K562 (cell line): ENCODE results near the gene SCMH1. TPM values are rescaled to one million over a fixed set of nuclear protein-coding genes. Genes with fewer than 3 reads are reported as not detected.

Experiments used
- CAMTA2 ChIP-seq: fragments of 250-450 bp; sonication (Bioruptor Pico); conservative IDR thresholded peaks from 2 replicates; pipeline ENCODE4 v1.5.1; 2022
- JUNB ChIP-seq: fragments of 450-650 bp; formaldehyde crosslinking; conservative IDR thresholded peaks from 2 replicates; pipeline ENCODE4 v1.4.0; 2020; ENCODE audit warnings: mild to moderate bottlenecking
- L3MBTL2 ChIP-seq: fragments of 450-650 bp; IDR thresholded peaks from 2 replicates; pipeline ENCODE4 v1.6.1; 2016; ENCODE audit warnings: mild to moderate bottlenecking, moderate library complexity
- MAFK ChIP-seq: IDR thresholded peaks from 2 replicates; pipeline ENCODE4 v1.6.1; 2011; ENCODE audit warnings: low read length, improper control_type of control experiment
- NRF1 ChIP-seq, 2 experiments: fragments of 450-650 bp; IDR thresholded peaks in 1 of 2; conservative IDR thresholded peaks in 1 of 2; 2 replicates each; pipeline ENCODE4 v1.6.1; 2014; ENCODE audit warnings: mild to moderate bottlenecking in 2 of 2
- RUNX1 ChIP-seq: sonication (generic); IDR thresholded peaks from 2 replicates; pipeline ENCODE4 v1.6.1; 2016; ENCODE audit warnings: antibody characterized with exemption, low read depth
- SIN3B ChIP-seq: fragments of 450-650 bp; IDR thresholded peaks from 2 replicates; pipeline ENCODE4 v1.6.1; 2017; ENCODE audit warnings: low read depth, mild to moderate bottlenecking, moderate library complexity
- SLC30A9 ChIP-seq: fragments of 250-450 bp; sonication (Bioruptor Pico); IDR thresholded peaks from 2 replicates; pipeline ENCODE4 v1.8.0; 2022; ENCODE audit warnings: mild to moderate bottlenecking, moderate library complexity
- TAL1 ChIP-seq: fragments of 450-650 bp; IDR thresholded peaks from 2 replicates; pipeline ENCODE4 v1.6.1; 2016; ENCODE audit warnings: mild to moderate bottlenecking
- USF1 ChIP-seq: sonication (generic); formaldehyde crosslinking; IDR thresholded peaks from 2 replicates; pipeline ENCODE4 v1.9.0; 2022; ENCODE audit warnings: mild to moderate bottlenecking, missing genetic modification reagents
- ZNF133 ChIP-seq: fragments of 250-450 bp; sonication (Bioruptor Pico); IDR thresholded peaks from 2 replicates; pipeline ENCODE4 v1.4.0; 2020; ENCODE audit warnings: mild to moderate bottlenecking
- ZNF639 ChIP-seq, 2 experiments: fragments of 200-800 bp in 1 of 2; sonication (Bioruptor generic) in 1 of 2; sonication (generic) in 1 of 2; formaldehyde crosslinking in 1 of 2; IDR thresholded peaks in 1 of 2; conservative IDR thresholded peaks in 1 of 2; 2 replicates each; pipeline versions ENCODE4 v1.5.0 to v1.6.1; 2016 to 2020; ENCODE audit warnings: missing compliant biosample characterization in 1 of 2, missing genetic modification characterization in 1 of 2, missing genetic modification reagents in 1 of 2
- ZNF696 ChIP-seq: fragments of 250-450 bp; sonication (Bioruptor Pico); conservative IDR thresholded peaks from 2 replicates; pipeline ENCODE4 v1.4.0; 2020; ENCODE audit warnings: mild to moderate bottlenecking, moderate library complexity
- polyA plus RNA-seq, 8 experiments: library from polyadenylated mRNA; depleted of rRNA in 4 of 8; stranded (reverse) in 5 of 8; unstranded in 3 of 8; fragments of >200 nt; fragmentation: Nextera tagmentation in 2 of 8; fragmentation: Illumina TruSeq in 1 of 8; extraction: Ambion mirVana in 2 of 8; extraction: Trizol in 1 of 8; gene quantifications; 2 replicates each; pipeline versions ENCODE4 v1.2.1 to v1.2.3, GENCODE V29; 2011 to 2014; ENCODE audit warnings: inconsistent platforms in 1 of 8, missing spikeins in 1 of 8
- total RNA-seq, 7 experiments: library from RNA; depleted of rRNA in 6 of 7; stranded (reverse); fragments of >200 nt in 6 of 7; fragmentation: Illumina TruSeq in 2 of 7; extraction: Trizol in 2 of 7; gene quantifications; 2 replicates each; pipeline versions ENCODE4 v1.2.1 to v1.2.3, GENCODE V29; 2011 to 2021; ENCODE audit warnings: low replicate concordance in 1 of 7
- TF ChIP-seq, protein P1 (sequence below), 2 experiments: fragments of 450-650 bp in 1 of 2; sonication (generic) in 1 of 2; formaldehyde crosslinking in 1 of 2; IDR thresholded peaks in 1 of 2; conservative IDR thresholded peaks in 1 of 2; 2 replicates each; pipeline versions ENCODE4 v1.6.1 to v1.8.1; 2016 to 2023; ENCODE audit warnings: mild to moderate bottlenecking in 2 of 2, moderate library complexity in 2 of 2, inconsistent platforms in 1 of 2, missing genetic modification reagents in 1 of 2
- TF ChIP-seq, protein P2 (sequence below), 2 experiments: IDR thresholded peaks in 1 of 2; conservative IDR thresholded peaks in 1 of 2; 2 replicates each; pipeline ENCODE4 v1.6.1; 2016; ENCODE audit warnings: low read depth in 2 of 2, mild to moderate bottlenecking in 1 of 2, missing compliant biosample characterization in 1 of 2, missing genetic modification characterization in 1 of 2, moderate library complexity in 1 of 2
- TF ChIP-seq, protein P3 (sequence below): sonication (generic); formaldehyde crosslinking; IDR thresholded peaks from 2 replicates; pipeline ENCODE4 v1.5.0; 2020; ENCODE audit warnings: missing genetic modification reagents
- TF ChIP-seq, protein P4 (sequence below): sonication (generic); formaldehyde crosslinking; IDR thresholded peaks from 2 replicates; pipeline ENCODE4 v1.8.0; 2022; ENCODE audit warnings: mild to moderate bottlenecking, missing genetic modification reagents
- TF ChIP-seq, protein P5 (sequence below): fragments of 250-450 bp; sonication (Bioruptor Pico); IDR thresholded peaks from 2 replicates; pipeline ENCODE4 v1.4.0; 2020; ENCODE audit warnings: mild to moderate bottlenecking

SCMH1 gene
- total and polyA plus RNA-seq, 9 of the 15 experiments (the other 6 are each of a cell fraction or from before 2014, with no cell fraction given) = 8.5 to 37.0 (median 26.8) TPM

DNA sequence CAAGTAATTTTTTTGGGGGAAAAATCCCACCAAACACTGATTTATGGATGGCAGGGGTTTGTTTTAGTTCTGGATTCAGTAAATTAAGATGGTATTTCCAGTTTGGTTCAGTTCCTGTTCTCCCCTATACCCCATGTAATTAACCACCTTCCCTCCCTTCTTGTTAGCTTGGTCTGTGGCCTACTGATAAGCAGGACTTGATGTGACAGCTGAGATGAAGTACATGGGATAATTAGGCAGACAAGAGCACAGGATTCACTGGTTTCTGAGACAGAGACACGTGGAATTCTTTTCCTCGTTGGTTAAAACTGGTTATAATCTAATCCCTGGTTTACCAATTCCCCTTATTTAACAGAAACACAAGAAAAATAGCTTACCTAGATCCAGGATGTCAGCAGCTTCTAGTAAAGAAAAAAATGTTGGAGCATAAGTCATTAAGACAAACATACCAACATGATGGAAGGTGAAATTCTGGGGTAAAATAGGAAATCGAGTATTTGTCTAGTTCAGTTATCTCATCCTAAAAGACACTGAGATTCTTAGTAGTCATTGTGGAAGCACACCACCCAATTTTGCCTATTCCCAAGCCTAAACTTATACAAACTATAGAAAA lies 81.5 kb downstream of the SCMH1 start (continued):
- TF ChIP-seq, protein P1, sequence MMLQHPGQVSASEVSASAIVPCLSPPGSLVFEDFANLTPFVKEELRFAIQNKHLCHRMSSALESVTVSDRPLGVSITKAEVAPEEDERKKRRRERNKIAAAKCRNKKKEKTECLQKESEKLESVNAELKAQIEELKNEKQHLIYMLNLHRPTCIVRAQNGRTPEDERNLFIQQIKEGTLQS (IDR thresholded peaks at IDR 0.05) = no peak; the same call in 1 of the 2 replicates
- TF ChIP-seq, protein P1 (CRISPR knock-in tag; conservative IDR thresholded peaks at IDR 0.05) = no peak
- TF ChIP-seq ZNF133 (CRISPR knock-in tag) = no peak
- peak in 1 of 2 experiments; percentile 72; a peak in 2 of 4 replicates for TF ChIP-seq ZNF639 (CRISPR knock-in tag; conservative IDR thresholded peaks at IDR 0.05 in 1 of 2, IDR thresholded peaks at IDR 0.05 in 1 of 2)
- TF ChIP-seq L3MBTL2 = peak; percentile 95
- TF ChIP-seq, protein P2, sequence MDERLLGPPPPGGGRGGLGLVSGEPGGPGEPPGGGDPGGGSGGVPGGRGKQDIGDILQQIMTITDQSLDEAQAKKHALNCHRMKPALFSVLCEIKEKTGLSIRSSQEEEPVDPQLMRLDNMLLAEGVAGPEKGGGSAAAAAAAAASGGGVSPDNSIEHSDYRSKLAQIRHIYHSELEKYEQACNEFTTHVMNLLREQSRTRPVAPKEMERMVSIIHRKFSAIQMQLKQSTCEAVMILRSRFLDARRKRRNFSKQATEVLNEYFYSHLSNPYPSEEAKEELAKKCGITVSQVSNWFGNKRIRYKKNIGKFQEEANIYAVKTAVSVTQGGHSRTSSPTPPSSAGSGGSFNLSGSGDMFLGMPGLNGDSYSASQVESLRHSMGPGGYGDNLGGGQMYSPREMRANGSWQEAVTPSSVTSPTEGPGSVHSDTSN (CRISPR knock-in tag; IDR thresholded peaks at IDR 0.05; ENCODE audit: low read depth) = peak; percentile 77
- TF ChIP-seq, protein P2 (tag; conservative IDR thresholded peaks at IDR 0.05; ENCODE audit: low read depth) = peak; percentile 98
- TF ChIP-seq, protein P3, sequence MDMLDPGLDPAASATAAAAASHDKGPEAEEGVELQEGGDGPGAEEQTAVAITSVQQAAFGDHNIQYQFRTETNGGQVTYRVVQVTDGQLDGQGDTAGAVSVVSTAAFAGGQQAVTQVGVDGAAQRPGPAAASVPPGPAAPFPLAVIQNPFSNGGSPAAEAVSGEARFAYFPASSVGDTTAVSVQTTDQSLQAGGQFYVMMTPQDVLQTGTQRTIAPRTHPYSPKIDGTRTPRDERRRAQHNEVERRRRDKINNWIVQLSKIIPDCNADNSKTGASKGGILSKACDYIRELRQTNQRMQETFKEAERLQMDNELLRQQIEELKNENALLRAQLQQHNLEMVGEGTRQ (CRISPR knock-in tag) = no peak
- TF ChIP-seq TAL1 = peak; percentile 94
- TF ChIP-seq, protein P4, sequence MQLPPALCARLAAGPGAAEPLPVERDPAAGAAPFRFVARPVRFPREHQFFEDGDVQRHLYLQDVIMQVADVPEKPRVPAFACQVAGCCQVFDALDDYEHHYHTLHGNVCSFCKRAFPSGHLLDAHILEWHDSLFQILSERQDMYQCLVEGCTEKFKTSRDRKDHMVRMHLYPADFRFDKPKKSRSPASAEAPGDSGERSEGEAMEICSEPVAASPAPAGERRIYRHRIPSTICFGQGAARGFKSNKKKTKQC (CRISPR knock-in tag) = no peak
- no peak for TF ChIP-seq SIN3B
- TF ChIP-seq JUNB (CRISPR knock-in tag) = no peak
- no peak for TF ChIP-seq MAFK
- TF ChIP-seq RUNX1 = no peak; the same call in 1 of the 2 replicates
- TF ChIP-seq NRF1 (conservative IDR thresholded peaks at IDR 0.05 in 1 of 2, IDR thresholded peaks at IDR 0.05 in 1 of 2) = no peak
- TF ChIP-seq SLC30A9 = no peak
- no peak for TF ChIP-seq CAMTA2 (CRISPR knock-in tag)
- no peak for TF ChIP-seq ZNF696
- TF ChIP-seq, protein P5, sequence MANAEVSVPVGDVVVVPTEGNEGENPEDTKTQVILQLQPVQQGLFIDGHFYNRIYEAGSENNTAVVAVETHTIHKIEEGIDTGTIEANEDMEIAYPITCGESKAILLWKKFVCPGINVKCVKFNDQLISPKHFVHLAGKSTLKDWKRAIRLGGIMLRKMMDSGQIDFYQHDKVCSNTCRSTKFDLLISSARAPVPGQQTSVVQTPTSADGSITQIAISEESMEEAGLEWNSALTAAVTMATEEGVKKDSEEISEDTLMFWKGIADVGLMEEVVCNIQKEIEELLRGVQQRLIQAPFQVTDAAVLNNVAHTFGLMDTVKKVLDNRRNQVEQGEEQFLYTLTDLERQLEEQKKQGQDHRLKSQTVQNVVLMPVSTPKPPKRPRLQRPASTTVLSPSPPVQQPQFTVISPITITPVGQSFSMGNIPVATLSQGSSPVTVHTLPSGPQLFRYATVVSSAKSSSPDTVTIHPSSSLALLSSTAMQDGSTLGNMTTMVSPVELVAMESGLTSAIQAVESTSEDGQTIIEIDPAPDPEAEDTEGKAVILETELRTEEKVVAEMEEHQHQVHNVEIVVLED (CRISPR knock-in tag) = no peak
- no peak for TF ChIP-seq USF1 (CRISPR knock-in tag)
